ENCODE data around the gene SENP7. TPM values are rescaled to one million over a fixed set of nuclear protein-coding genes. Genes with fewer than 3 reads are reported as not detected.
"Not testable (repeated sequence)": the region's sequence is repeated elsewhere in the genome, so short reads cannot be mapped to it uniquely, and the experiment has no call there.

The SENP7 gene
- total and polyA plus RNA-seq, 2 donors (not counting 1 experiment from before 2014, with no cell fraction given), result 14.7 to 50.3 TPM

- Mint-ChIP-seq H3K4me3 (no peak overlapping the region), H3K27ac (no peak overlapping the region), H3K9me3 (ENCODE audit: insufficient read depth) (no peaks in the 10 kb centered on the region), H3K4me1 (peaks cover 4% of the 10 kb centered on the region), H3K27me3 (peaks cover 27% of the 10 kb centered on the region)
- DNase-seq (no peak), ATAC-seq (ENCODE audit: low read depth) (no peak)
- ChIA-PET POLR2A (no interaction called here), CTCF (no interaction called here)
- H3K79me2 ChIP-seq (ENCODE audit: control insufficient read depth, insufficient read depth, low read length), result peaks cover 4% of the 10 kb centered on the region
- H4K20me1 ChIP-seq (ENCODE audit: control insufficient read depth, insufficient read depth, low read length, poor library complexity, severe bottlenecking), result no peaks in the 10 kb centered on the region
- no peak overlapping the region for H3K4me3 ChIP-seq (ENCODE audit: control extremely low read depth in 1 of 5, extremely low read depth in 1 of 5, insufficient read depth in 1 of 5, low read depth in 2 of 5, low read length in 4 of 5)
- no peak overlapping the region for H3K9ac ChIP-seq (ENCODE audit: low read length)
- H3K27me3 ChIP-seq (replicated peaks in 1 of 4; ENCODE audit: control extremely low read depth in 1 of 4, control insufficient read depth in 3 of 4, insufficient read depth in 4 of 4, low read length in 3 of 4), result peaks cover 0 to 30% (median 9%) of the 10 kb centered on the region in 4 experiments
- no peak overlapping the region for H3K27ac ChIP-seq (ENCODE audit: low read length in 2 of 2)
- H3K4me2 ChIP-seq (replicated peaks; ENCODE audit: low read depth, low read length, poor library complexity, severe bottlenecking), result no peak overlapping the region
- no peak overlapping the region for H2AFZ ChIP-seq (ENCODE audit: insufficient read depth, low read depth, low read length, poor library complexity, severe bottlenecking)
- H3K36me3 ChIP-seq (replicated peaks in 1 of 2; ENCODE audit: control extremely low read depth in 1 of 2, control insufficient read depth in 1 of 2, extremely low read depth in 1 of 2, insufficient read depth in 2 of 2, low read length in 1 of 2), result no peaks in the 10 kb centered on the region
- peaks cover 2 to 5% of the 10 kb centered on the region in 2 donors for H3K4me1 ChIP-seq (ENCODE audit: control insufficient read depth in 2 of 2, insufficient read depth in 2 of 2, low read length in 2 of 2)
- intact Hi-C loops (cut with micrococcal nuclease), result no loop called here
- WGBS (ENCODE audit: insufficient coverage), result no CpG with 5 or more reads among the region's 3 CpGs
- peaks cover 0 to 5% (median 0%) of the 10 kb centered on the region in 3 donors for H3K9me3 ChIP-seq (ENCODE audit: control extremely low read depth in 1 of 3, control insufficient read depth in 2 of 3, insufficient read depth in 1 of 3, low read length in 2 of 3)
- TF ChIP-seq EZH2 (IDR thresholded peaks at IDR 0.05; ENCODE audit: borderline replicate concordance, insufficient read depth, low read depth, low read length, poor library complexity, severe bottlenecking), result no peak
- TF ChIP-seq CTCF (IDR thresholded peaks at IDR 0.05), result no peak
Measured at GRCh38 chr3:101556064-101556463, 43.1 kb upstream of the SENP7 start.

- H3K9me3 Mint-ChIP-seq (ENCODE audit: insufficient read depth); H3K4me3 Mint-ChIP-seq; H3K9ac ChIP-seq (ENCODE audit: low read length); POLR2A ChIA-PET; H3K4me1 ChIP-seq (ENCODE audit: control insufficient read depth in 2 of 2, insufficient read depth in 2 of 2, low read length in 2 of 2); H3K4me1 Mint-ChIP-seq; H3K36me3 ChIP-seq (replicated peaks in 1 of 2; ENCODE audit: control extremely low read depth in 1 of 2, control insufficient read depth in 1 of 2, extremely low read depth in 1 of 2, insufficient read depth in 2 of 2, low read length in 1 of 2); H3K4me2 ChIP-seq (replicated peaks; ENCODE audit: low read depth, low read length, poor library complexity, severe bottlenecking); H2AFZ ChIP-seq (ENCODE audit: insufficient read depth, low read depth, low read length, poor library complexity, severe bottlenecking); ATAC-seq (ENCODE audit: low read depth); H3K4me3 ChIP-seq (ENCODE audit: control extremely low read depth in 1 of 5, extremely low read depth in 1 of 5, insufficient read depth in 1 of 5, low read depth in 2 of 5, low read length in 4 of 5); H3K79me2 ChIP-seq (ENCODE audit: control insufficient read depth, insufficient read depth, low read length); CTCF ChIA-PET; H3K27ac Mint-ChIP-seq; H4K20me1 ChIP-seq (ENCODE audit: control insufficient read depth, insufficient read depth, low read length, poor library complexity, severe bottlenecking); DNase-seq; H3K27ac ChIP-seq (ENCODE audit: low read length in 2 of 2); intact Hi-C loops (cut with micrococcal nuclease); H3K9me3 ChIP-seq (ENCODE audit: control extremely low read depth in 1 of 3, control insufficient read depth in 2 of 3, insufficient read depth in 1 of 3, low read length in 2 of 3): not testable (repeated sequence)
- WGBS (ENCODE audit: insufficient coverage), result 97% methylated on average over 4 of the region's 5 CpGs
- peaks cover 0 to 16% (median 5%) of the 10 kb centered on the region in 4 experiments for H3K27me3 ChIP-seq (replicated peaks in 1 of 4; ENCODE audit: control extremely low read depth in 1 of 4, control insufficient read depth in 3 of 4, insufficient read depth in 4 of 4, low read length in 3 of 4)
- peaks cover 31% of the 10 kb centered on the region for H3K27me3 Mint-ChIP-seq
Measured at GRCh38 chr3:101553381-101553780, 40.4 kb upstream of the SENP7 start.

- H3K9me3 ChIP-seq (ENCODE audit: control extremely low read depth in 1 of 3, control insufficient read depth in 2 of 3, insufficient read depth in 1 of 3, low read length in 2 of 3); H3K4me1 ChIP-seq (ENCODE audit: control insufficient read depth in 2 of 2, insufficient read depth in 2 of 2, low read length in 2 of 2); H3K4me2 ChIP-seq (replicated peaks; ENCODE audit: low read depth, low read length, poor library complexity, severe bottlenecking); ATAC-seq (ENCODE audit: low read depth); H3K4me1 Mint-ChIP-seq; H3K27ac ChIP-seq (ENCODE audit: low read length in 2 of 2); POLR2A ChIA-PET; DNase-seq; H3K4me3 ChIP-seq (ENCODE audit: control extremely low read depth in 1 of 5, extremely low read depth in 1 of 5, insufficient read depth in 1 of 5, low read depth in 2 of 5, low read length in 4 of 5); H3K4me3 Mint-ChIP-seq; H4K20me1 ChIP-seq (ENCODE audit: control insufficient read depth, insufficient read depth, low read length, poor library complexity, severe bottlenecking); H3K27ac Mint-ChIP-seq; H3K79me2 ChIP-seq (ENCODE audit: control insufficient read depth, insufficient read depth, low read length); CTCF ChIA-PET; H3K27me3 ChIP-seq (replicated peaks in 1 of 4; ENCODE audit: control extremely low read depth in 1 of 4, control insufficient read depth in 3 of 4, insufficient read depth in 4 of 4, low read length in 3 of 4); intact Hi-C loops (cut with micrococcal nuclease); H3K36me3 ChIP-seq (replicated peaks in 1 of 2; ENCODE audit: control extremely low read depth in 1 of 2, control insufficient read depth in 1 of 2, extremely low read depth in 1 of 2, insufficient read depth in 2 of 2, low read length in 1 of 2); H2AFZ ChIP-seq (ENCODE audit: insufficient read depth, low read depth, low read length, poor library complexity, severe bottlenecking); H3K9me3 Mint-ChIP-seq (ENCODE audit: insufficient read depth); H3K9ac ChIP-seq (ENCODE audit: low read length): not testable (repeated sequence)
- 96% methylated on average over 49 of the region's 50 CpGs for WGBS (ENCODE audit: insufficient coverage)
- H3K27me3 Mint-ChIP-seq, result peaks cover 26% of the 10 kb centered on the region
Measured at GRCh38 chr3:101551359-101552081, 38.5 kb upstream of the SENP7 start.

All from B cell (primary cell).